ENCODE measurements around the gene ZNF792. TPM values are rescaled to one million over a fixed set of nuclear protein-coding genes. Genes with fewer than 3 reads are reported as not detected.

ZNF792 gene
- total RNA-seq, 1 donor from 2014 or later, result 5.9 TPM

GRCh38 chr19:35002037-35002535 lies 38.1 kb upstream of the ZNF792 start:
- peak overlapping the region; percentile 91 for H3K9ac ChIP-seq (ENCODE audit: low read length)
- Mint-ChIP-seq H3K4me3 (ENCODE audit: unreplicated experiment) (peak overlapping the region; percentile 97), H3K36me3 (ENCODE audit: low read depth, unreplicated experiment) (peaks cover 13% of the 10 kb centered on the region), H3K4me1 (ENCODE audit: low read depth, unreplicated experiment) (peaks cover 17% of the 10 kb centered on the region), H3K27me3 (ENCODE audit: low read depth, unreplicated experiment) (no peaks in the 10 kb centered on the region), H3K27ac (ENCODE audit: unreplicated experiment) (no peak overlapping the region), H3K9me3 (ENCODE audit: unreplicated experiment) (no peaks in the 10 kb centered on the region)
- H3K9me3 ChIP-seq (ENCODE audit: insufficient read depth, low read depth, low read length), result no peaks in the 10 kb centered on the region
- H3K79me2 ChIP-seq (ENCODE audit: insufficient read depth, low read length), result peaks cover 63% of the 10 kb centered on the region
- FAIRE-seq, result no peak
- peaks cover 31% of the 10 kb centered on the region for H3K4me1 ChIP-seq (ENCODE audit: insufficient read depth, low read length)
- TF ChIP-seq CTCF (IDR thresholded peaks at IDR 0.05; ENCODE audit: insufficient read depth, low read depth, low read length), result no peak
- TF ChIP-seq EZH2 (IDR thresholded peaks at IDR 0.05; ENCODE audit: insufficient read depth, low read length), result no peak
- H3K36me3 ChIP-seq (ENCODE audit: insufficient read depth, low read length), result peaks cover 3% of the 10 kb centered on the region
- no peak overlapping the region for H2AFZ ChIP-seq (ENCODE audit: low read depth, low read length)
- no peak overlapping the region for H3K27ac ChIP-seq (ENCODE audit: low read depth, low read length)
- no peak for DNase-seq (ENCODE audit: low read depth)
- H4K20me1 ChIP-seq (ENCODE audit: insufficient read depth, low read length), result peaks cover 62% of the 10 kb centered on the region
- H3K27me3 ChIP-seq (ENCODE audit: insufficient read depth, low read length), result no peaks in the 10 kb centered on the region
- peak overlapping the region; percentile 89 for H3K4me2 ChIP-seq (ENCODE audit: low read length)
- no peak overlapping the region for H3K4me3 ChIP-seq (ENCODE audit: insufficient read depth, low read depth, low read length)

GRCh38 chr19:35000647-35001501 lies 36.8 kb upstream of the ZNF792 start:
- H3K36me3 Mint-ChIP-seq (ENCODE audit: low read depth, unreplicated experiment), result peaks cover 5% of the 10 kb centered on the region
- TF ChIP-seq EZH2 (IDR thresholded peaks at IDR 0.05; ENCODE audit: insufficient read depth, low read length) (no peak), CTCF (IDR thresholded peaks at IDR 0.05; ENCODE audit: insufficient read depth, low read depth, low read length) (no peak)
- peak overlapping the region; percentile 32 for H2AFZ ChIP-seq (ENCODE audit: low read depth, low read length)
- H3K79me2 ChIP-seq (ENCODE audit: insufficient read depth, low read length), result peaks cover 55% of the 10 kb centered on the region
- H3K9ac ChIP-seq (ENCODE audit: low read length), result peak overlapping the region; percentile 91
- peaks cover 17% of the 10 kb centered on the region for H3K4me1 Mint-ChIP-seq (ENCODE audit: low read depth, unreplicated experiment)
- peak overlapping the region; percentile 86 for H3K27ac Mint-ChIP-seq (ENCODE audit: unreplicated experiment)
- H3K27me3 ChIP-seq (ENCODE audit: insufficient read depth, low read length), result no peaks in the 10 kb centered on the region
- peaks cover 3% of the 10 kb centered on the region for H3K36me3 ChIP-seq (ENCODE audit: insufficient read depth, low read length)
- H3K9me3 Mint-ChIP-seq (ENCODE audit: unreplicated experiment), result no peaks in the 10 kb centered on the region
- no peaks in the 10 kb centered on the region for H3K9me3 ChIP-seq (ENCODE audit: insufficient read depth, low read depth, low read length)
- H3K4me3 Mint-ChIP-seq (ENCODE audit: unreplicated experiment), result peak overlapping the region; percentile 97
- no peaks in the 10 kb centered on the region for H3K27me3 Mint-ChIP-seq (ENCODE audit: low read depth, unreplicated experiment)
- DNase-seq (ENCODE audit: low read depth) (peak; percentile 45), FAIRE-seq (no peak)
- peak overlapping the region; percentile 89 for H3K4me2 ChIP-seq (ENCODE audit: low read length)
- peak overlapping the region; percentile 89 for H3K4me3 ChIP-seq (ENCODE audit: insufficient read depth, low read depth, low read length)
- H3K27ac ChIP-seq (ENCODE audit: low read depth, low read length), result peak overlapping the region; percentile 58
- peaks cover 20% of the 10 kb centered on the region for H3K4me1 ChIP-seq (ENCODE audit: insufficient read depth, low read length)
- peaks cover 50% of the 10 kb centered on the region for H4K20me1 ChIP-seq (ENCODE audit: insufficient read depth, low read length)

- Mint-ChIP-seq H3K27me3 (ENCODE audit: low read depth, unreplicated experiment) (no peaks in the 10 kb centered on the region), H3K4me1 (ENCODE audit: low read depth, unreplicated experiment) (peaks cover 17% of the 10 kb centered on the region), H3K36me3 (ENCODE audit: low read depth, unreplicated experiment) (peaks cover 2% of the 10 kb centered on the region), H3K9me3 (ENCODE audit: unreplicated experiment) (no peaks in the 10 kb centered on the region), H3K27ac (ENCODE audit: unreplicated experiment) (no peak overlapping the region), H3K4me3 (ENCODE audit: unreplicated experiment) (no peak overlapping the region)
- Histone ChIP-seq H3K9ac (ENCODE audit: low read length) (peak overlapping the region; percentile 91), H3K27me3 (ENCODE audit: insufficient read depth, low read length) (no peaks in the 10 kb centered on the region), H2AFZ (ENCODE audit: low read depth, low read length) (no peak overlapping the region), H3K4me2 (ENCODE audit: low read length) (peak overlapping the region; percentile 89), H3K36me3 (ENCODE audit: insufficient read depth, low read length) (peaks cover 3% of the 10 kb centered on the region), H3K79me2 (ENCODE audit: insufficient read depth, low read length) (peaks cover 50% of the 10 kb centered on the region), H3K4me3 (ENCODE audit: insufficient read depth, low read depth, low read length) (peak overlapping the region; percentile 33), H3K4me1 (ENCODE audit: insufficient read depth, low read length) (peaks cover 16% of the 10 kb centered on the region), H4K20me1 (ENCODE audit: insufficient read depth, low read length) (peaks cover 44% of the 10 kb centered on the region), H3K27ac (ENCODE audit: low read depth, low read length) (peak overlapping the region; percentile 26), H3K9me3 (ENCODE audit: insufficient read depth, low read depth, low read length) (no peaks in the 10 kb centered on the region)
- DNase-seq (ENCODE audit: low read depth) (no peak), FAIRE-seq (no peak)
- TF ChIP-seq EZH2 (IDR thresholded peaks at IDR 0.05; ENCODE audit: insufficient read depth, low read length) (no peak), CTCF (IDR thresholded peaks at IDR 0.05; ENCODE audit: insufficient read depth, low read depth, low read length) (no peak)
Measured at GRCh38 chr19:35000338-35000646, 36.3 kb upstream of the ZNF792 start.
